GM19238 (cell line): ENCODE data around the gene PRSS16.
"Not testable (repeated sequence)": the region's sequence is repeated elsewhere in the genome, so short reads cannot be mapped to it uniquely, and the experiment has no call there.

Experiments used
- DNase-seq: peaks from one replicate; pipeline ENCODE4 v3.0.0; 2011; ENCODE audit warnings: low spot score; ENCODE audit not compliant: insufficient read length

Gene PRSS16

GRCh38 chr6:27242589-27243265 is 4.8 kb upstream of the PRSS16 start:
- DNase-seq = no peak

- DNase-seq = no peak
Observed at GRCh38 chr6:27248783-27249182, 1.3 kb downstream of the PRSS16 start.

- no peak for DNase-seq
Observed at GRCh38 chr6:27250277-27251111, 3.0 kb downstream of the PRSS16 start.

GRCh38 chr6:27251112-27251605 is 3.7 kb downstream of the PRSS16 start:
- DNase-seq = peak; percentile 33

GRCh38 chr6:27251606-27252251 is 4.2 kb downstream of the PRSS16 start:
- DNase-seq = peak; percentile 48

GRCh38 chr6:27254566-27254965 is 7.1 kb downstream of the PRSS16 start:
- no peak for DNase-seq

GRCh38 chr6:27255866-27256265 is 8.4 kb downstream of the PRSS16 start:
- no peak for DNase-seq

GRCh38 chr6:27260369-27260768 is 12.9 kb downstream of the PRSS16 start:
- no peak for DNase-seq

- DNase-seq = no peak
Observed at GRCh38 chr6:27260836-27261375, 13.4 kb downstream of the PRSS16 start.

GRCh38 chr6:27263886-27264285 is 16.4 kb downstream of the PRSS16 start:
- no peak for DNase-seq

GRCh38 chr6:27267003-27267402 is 19.5 kb downstream of the PRSS16 start:
- DNase-seq = not testable (repeated sequence)

GRCh38 chr6:27267857-27268434 is 20.4 kb downstream of the PRSS16 start:
- no peak for DNase-seq

GRCh38 chr6:27268803-27269202 is 21.3 kb downstream of the PRSS16 start:
- DNase-seq = no peak

GRCh38 chr6:27273783-27274182 is 26.3 kb downstream of the PRSS16 start:
- DNase-seq = no peak

GRCh38 chr6:27275025-27275956 is 27.8 kb downstream of the PRSS16 start:
- no peak for DNase-seq

GRCh38 chr6:27279513-27280063 is 32.1 kb downstream of the PRSS16 start:
- no peak for DNase-seq

GRCh38 chr6:27280064-27280539 is 32.6 kb downstream of the PRSS16 start:
- DNase-seq = no peak

- DNase-seq = no peak
Observed at GRCh38 chr6:27280540-27281000, 33.1 kb downstream of the PRSS16 start.

- no peak for DNase-seq
Observed at GRCh38 chr6:27281105-27281539, 33.6 kb downstream of the PRSS16 start.

GRCh38 chr6:27281569-27281968 is 34.1 kb downstream of the PRSS16 start:
- DNase-seq = no peak
